Measurements from ENCODE around the gene DLGAP1. TPM values are rescaled to one million over a fixed set of nuclear protein-coding genes. Genes with fewer than 3 reads are reported as not detected.

The DLGAP1 gene
- total and polyA plus RNA-seq, 10 of the 15 experiments (the other 5 are each of a cell fraction or from before 2014, with no cell fraction given), result 0.23 to 27.6 (median 1.9) TPM

- TF ChIP-seq MYC (IDR thresholded peaks at IDR 0.05; ENCODE audit: insufficient read depth, insufficient read length, insufficient replicate concordance, low read length, severe bottlenecking) (no peak), EED (IDR thresholded peaks at IDR 0.05; ENCODE audit: low read depth) (0 out of 2 replicates have a peak, but pooled peaks have one; percentile 31), PAX8 (IDR thresholded peaks at IDR 0.05) (no peak), ZNF274 (IDR thresholded peaks at IDR 0.05; ENCODE audit: insufficient read depth, insufficient read length) (no peak), SREBF2 (IDR thresholded peaks at IDR 0.05; ENCODE audit: low read length) (no peak), ZNF207 (IDR thresholded peaks at IDR 0.05; ENCODE audit: borderline replicate concordance) (no peak), NFXL1 (IDR thresholded peaks at IDR 0.05; ENCODE audit: borderline replicate concordance) (no peak), NR2F1 (conservative IDR thresholded peaks at IDR 0.05) (no peak), NFYB (IDR thresholded peaks at IDR 0.05; ENCODE audit: insufficient read depth, low read depth, low read length) (no peak), NBN (IDR thresholded peaks at IDR 0.05) (0 out of 2 replicates have a peak, but pooled peaks have one; percentile 29), RBBP5 (conservative IDR thresholded peaks at IDR 0.05) (no peak), RELA (IDR thresholded peaks at IDR 0.05; ENCODE audit: borderline replicate concordance, partially characterized antibody) (no peak), YY1 (IDR thresholded peaks at IDR 0.05; ENCODE audit: low read depth, low read length) (peak; percentile 42; the same call in 1 of the 2 replicates), BRCA1 (IDR thresholded peaks at IDR 0.05; ENCODE audit: low read depth, low read length) (no peak), TARDBP (IDR thresholded peaks at IDR 0.05; ENCODE audit: borderline replicate concordance) (no peak), IRF4 (IDR thresholded peaks at IDR 0.05; ENCODE audit: low read depth, low read length) (0 out of 2 replicates have a peak, but pooled peaks have one; percentile 10), PKNOX1 (IDR thresholded peaks at IDR 0.05) (no peak), YBX1 (IDR thresholded peaks at IDR 0.05) (no peak), NFIC (IDR thresholded peaks at IDR 0.05; ENCODE audit: low read depth, low read length) (no peak), HDGF (IDR thresholded peaks at IDR 0.05) (no peak), MTA2 (IDR thresholded peaks at IDR 0.05; ENCODE audit: low read depth) (no peak; the same call in 1 of the 2 replicates)
- TF ChIP-seq, protein P1, sequence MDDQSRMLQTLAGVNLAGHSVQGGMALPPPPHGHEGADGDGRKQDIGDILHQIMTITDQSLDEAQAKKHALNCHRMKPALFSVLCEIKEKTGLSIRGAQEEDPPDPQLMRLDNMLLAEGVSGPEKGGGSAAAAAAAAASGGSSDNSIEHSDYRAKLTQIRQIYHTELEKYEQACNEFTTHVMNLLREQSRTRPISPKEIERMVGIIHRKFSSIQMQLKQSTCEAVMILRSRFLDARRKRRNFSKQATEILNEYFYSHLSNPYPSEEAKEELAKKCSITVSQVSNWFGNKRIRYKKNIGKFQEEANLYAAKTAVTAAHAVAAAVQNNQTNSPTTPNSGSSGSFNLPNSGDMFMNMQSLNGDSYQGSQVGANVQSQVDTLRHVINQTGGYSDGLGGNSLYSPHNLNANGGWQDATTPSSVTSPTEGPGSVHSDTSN (IDR thresholded peaks at IDR 0.05; ENCODE audit: insufficient replicate concordance, low read depth, low read length), result peak; percentile 37
- TF ChIP-seq, protein P2, sequence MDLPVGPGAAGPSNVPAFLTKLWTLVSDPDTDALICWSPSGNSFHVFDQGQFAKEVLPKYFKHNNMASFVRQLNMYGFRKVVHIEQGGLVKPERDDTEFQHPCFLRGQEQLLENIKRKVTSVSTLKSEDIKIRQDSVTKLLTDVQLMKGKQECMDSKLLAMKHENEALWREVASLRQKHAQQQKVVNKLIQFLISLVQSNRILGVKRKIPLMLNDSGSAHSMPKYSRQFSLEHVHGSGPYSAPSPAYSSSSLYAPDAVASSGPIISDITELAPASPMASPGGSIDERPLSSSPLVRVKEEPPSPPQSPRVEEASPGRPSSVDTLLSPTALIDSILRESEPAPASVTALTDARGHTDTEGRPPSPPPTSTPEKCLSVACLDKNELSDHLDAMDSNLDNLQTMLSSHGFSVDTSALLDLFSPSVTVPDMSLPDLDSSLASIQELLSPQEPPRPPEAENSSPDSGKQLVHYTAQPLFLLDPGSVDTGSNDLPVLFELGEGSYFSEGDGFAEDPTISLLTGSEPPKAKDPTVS (IDR thresholded peaks at IDR 0.05; ENCODE audit: low read depth, low read length), result no peak
- TF ChIP-seq, protein P3, sequence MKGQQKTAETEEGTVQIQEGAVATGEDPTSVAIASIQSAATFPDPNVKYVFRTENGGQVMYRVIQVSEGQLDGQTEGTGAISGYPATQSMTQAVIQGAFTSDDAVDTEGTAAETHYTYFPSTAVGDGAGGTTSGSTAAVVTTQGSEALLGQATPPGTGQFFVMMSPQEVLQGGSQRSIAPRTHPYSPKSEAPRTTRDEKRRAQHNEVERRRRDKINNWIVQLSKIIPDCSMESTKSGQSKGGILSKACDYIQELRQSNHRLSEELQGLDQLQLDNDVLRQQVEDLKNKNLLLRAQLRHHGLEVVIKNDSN (IDR thresholded peaks at IDR 0.05; ENCODE audit: borderline replicate concordance, extremely low read length, insufficient read depth, low read depth, low read length), result peak; percentile 7
- TF ChIP-seq, protein P4, sequence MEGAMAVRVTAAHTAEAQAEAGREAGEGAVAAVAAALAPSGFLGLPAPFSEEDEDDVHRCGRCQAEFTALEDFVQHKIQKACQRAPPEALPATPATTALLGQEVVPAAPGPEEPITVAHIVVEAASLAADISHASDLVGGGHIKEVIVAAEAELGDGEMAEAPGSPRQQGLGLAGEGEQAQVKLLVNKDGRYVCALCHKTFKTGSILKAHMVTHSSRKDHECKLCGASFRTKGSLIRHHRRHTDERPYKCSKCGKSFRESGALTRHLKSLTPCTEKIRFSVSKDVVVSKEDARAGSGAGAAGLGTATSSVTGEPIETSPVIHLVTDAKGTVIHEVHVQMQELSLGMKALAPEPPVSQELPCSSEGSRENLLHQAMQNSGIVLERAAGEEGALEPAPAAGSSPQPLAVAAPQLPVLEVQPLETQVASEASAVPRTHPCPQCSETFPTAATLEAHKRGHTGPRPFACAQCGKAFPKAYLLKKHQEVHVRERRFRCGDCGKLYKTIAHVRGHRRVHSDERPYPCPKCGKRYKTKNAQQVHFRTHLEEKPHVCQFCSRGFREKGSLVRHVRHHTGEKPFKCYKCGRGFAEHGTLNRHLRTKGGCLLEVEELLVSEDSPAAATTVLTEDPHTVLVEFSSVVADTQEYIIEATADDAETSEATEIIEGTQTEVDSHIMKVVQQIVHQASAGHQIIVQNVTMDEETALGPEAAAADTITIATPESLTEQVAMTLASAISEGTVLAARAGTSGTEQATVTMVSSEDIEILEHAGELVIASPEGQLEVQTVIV (IDR thresholded peaks at IDR 0.05; ENCODE audit: borderline replicate concordance, partially characterized antibody), result no peak
These were observed 858.3 kb downstream of the DLGAP1 start (continued) for GRCh38 chr18:3596637-3597384.
